Esophagus muscularis mucosa (tissue), 4 donors: ENCODE results near the gene RGS12. TPM values are rescaled to one million over a fixed set of nuclear protein-coding genes. Genes with fewer than 3 reads are reported as not detected.

ENCODE experiments used
- DNase-seq: peaks from one replicate; pipeline ENCODE4 v3.0.0-alpha.2; 2017; ENCODE audit errors: extremely low spot score
- H3K27ac ChIP-seq, 4 donors: fragments of 200-600 bp; sonication (generic); replicated peaks in 1 of 4; 1 replicate in 3 of 4; 2 replicates in 1 of 4; pipeline ENCODE4 v1.5.1; 2016 to 2019; ENCODE audit warnings: mild to moderate bottlenecking in 1 of 4
- H3K27me3 ChIP-seq, 4 donors: fragments of 200-600 bp; sonication (generic); one replicate each; pipeline versions ENCODE4 v1.5.1 to v1.6.0; 2016 to 2019
- H3K36me3 ChIP-seq, 4 donors: fragments of 200-600 bp; sonication (generic); one replicate each; pipeline ENCODE4 v1.5.1; 2016 to 2019
- H3K4me1 ChIP-seq, 4 donors: fragments of 200-600 bp; sonication (generic); one replicate each; pipeline ENCODE4 v1.5.1; 2016 to 2019
- H3K4me3 ChIP-seq, 4 donors: fragments of 200-600 bp; sonication (generic); 1 replicate in 2 of 4; 2 replicates in 2 of 4; pipeline ENCODE4 v1.5.1; 2016 to 2019; ENCODE audit warnings: mild to moderate bottlenecking in 4 of 4, moderate library complexity in 1 of 4
- H3K9me3 ChIP-seq, 4 donors: fragments of 200-600 bp; sonication (generic); 1 replicate in 3 of 4; 2 replicates in 1 of 4; pipeline ENCODE4 v1.5.1; 2016 to 2019
- EP300 ChIP-seq: sonication (generic); formaldehyde crosslinking; IDR thresholded peaks from one replicate; pipeline ENCODE4 v1.6.1; 2017; ENCODE audit warnings: antibody characterized with exemption
- POLR2A ChIP-seq: fragments of 450-650 bp; IDR thresholded peaks from one replicate; pipeline ENCODE4 v1.6.1; 2017; ENCODE audit warnings: antibody characterized with exemption, moderate library complexity, mild to moderate bottlenecking, low read depth
- POLR2AphosphoS5 ChIP-seq, 2 donors: sonication (generic); formaldehyde crosslinking; IDR thresholded peaks; one replicate each; pipeline ENCODE4 v1.6.1; 2017; ENCODE audit warnings: antibody characterized with exemption in 2 of 2
- WGBS: methylation state at CpG from one replicate; pipeline ENCODE4 v1.1.5; 2018; 5-methylcytosine and 5-hydroxymethylcytosine counted together
- intact Hi-C: fragments of 100-400 bp; cut with DNase I; formaldehyde crosslinking; loops from one replicate; pipeline ENCODE4 v1.15.1; 2023
- total RNA-seq, 4 donors: library from RNA; depleted of rRNA; stranded (reverse); fragments of >200 nt; gene quantifications; one replicate each; pipeline versions ENCODE4 v1.1.0 to v1.2.1, GENCODE V29; 2016
- TF ChIP-seq, protein P1 (sequence below), 3 experiments: fragments of 200-600 bp in 2 of 3; fragments of 450-650 bp in 1 of 3; sonication (generic) in 2 of 3; IDR thresholded peaks; one replicate each; pipeline ENCODE4 v1.5.1; 2017 to 2019; ENCODE audit warnings: antibody characterized with exemption in 3 of 3, mild to moderate bottlenecking in 2 of 3, moderate library complexity in 1 of 3

Gene RGS12
- total RNA-seq, 4 donors from 2014 or later = 16.2 to 23.0 (median 19.2) TPM

DNA sequence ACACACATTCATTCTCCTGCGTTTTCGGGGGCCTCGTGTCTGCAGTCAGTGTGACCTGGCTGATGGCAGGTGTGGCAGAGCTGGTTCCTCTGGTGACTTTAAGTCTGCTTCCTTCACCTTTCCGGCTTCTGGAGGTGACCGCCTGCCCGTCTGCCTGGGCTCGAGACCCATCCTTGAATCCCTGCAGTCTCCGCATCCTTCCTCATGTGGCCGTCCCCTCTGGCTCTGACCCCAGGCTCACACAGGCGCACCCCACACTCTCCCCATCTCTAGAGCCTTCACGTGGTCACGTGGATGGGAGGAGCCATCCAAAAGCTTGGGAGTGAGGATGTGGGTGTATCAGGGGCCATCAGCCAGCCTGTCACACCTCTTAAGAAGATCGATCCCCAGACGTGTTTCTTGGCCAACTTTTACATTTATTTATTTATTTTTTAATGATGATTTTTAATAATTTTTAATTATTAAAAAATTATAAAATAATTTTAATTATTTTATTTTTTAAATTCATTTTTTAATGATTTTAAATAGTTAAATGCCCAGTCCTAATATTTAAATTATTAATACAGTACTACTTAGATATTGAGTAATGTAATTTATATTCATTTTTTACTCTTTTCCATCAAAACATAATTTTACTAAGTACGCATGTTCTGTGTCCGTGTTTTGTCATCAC lies 20.9 kb downstream of the RGS12 start:
- Histone ChIP-seq H3K9me3 (no peaks in the 10 kb centered on the region), H3K4me3 (no peak overlapping the region), H3K4me1 (peaks cover 0 to 9% (median 4%) of the 10 kb centered on the region in 4 donors), H3K27ac (no peak overlapping the region), H3K36me3 (peaks cover 0 to 28% (median 23%) of the 10 kb centered on the region in 4 donors), H3K27me3 (no peaks in the 10 kb centered on the region)
- 90% methylated on average over 16 of the region's 16 CpGs for WGBS
- TF ChIP-seq POLR2AphosphoS5 (IDR thresholded peaks at IDR 0.05) (no peak), POLR2A (no peak)
- DNase-seq = no peak
- intact Hi-C loops = no loop called here

DNA sequence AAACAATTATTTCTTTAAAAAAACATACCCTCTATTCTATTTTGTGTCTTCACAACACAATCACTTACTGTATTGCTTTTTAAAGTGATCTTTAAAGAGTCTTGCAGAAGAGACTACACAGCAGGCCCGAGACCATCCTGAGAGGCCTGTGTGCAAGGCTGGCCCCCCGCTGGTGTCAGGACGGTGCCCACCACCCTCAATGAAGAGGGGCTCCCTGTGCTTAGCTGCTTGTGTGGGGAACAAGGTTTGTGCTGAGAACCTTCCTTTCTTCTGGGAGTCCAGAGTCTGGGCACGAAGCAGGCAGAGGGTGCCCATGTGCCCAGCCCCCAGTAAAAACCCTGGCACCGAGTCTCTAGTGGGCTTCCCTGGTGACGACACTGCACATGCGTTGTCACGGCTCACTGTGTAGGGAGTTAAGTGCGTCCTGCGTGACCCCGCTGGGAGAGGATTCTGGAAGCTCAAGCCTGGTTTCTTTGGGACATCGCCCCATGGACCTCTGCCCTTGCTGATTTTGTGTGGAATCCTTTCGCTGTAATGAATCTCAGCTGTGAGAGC lies 22.0 kb downstream of the RGS12 start:
- no peak for DNase-seq
- no peaks in the 10 kb centered on the region for H3K27me3 ChIP-seq
- intact Hi-C loops = no loop called here
- peaks cover 0 to 5% (median under 1%) of the 10 kb centered on the region in 4 donors for H3K4me1 ChIP-seq
- no peaks in the 10 kb centered on the region for H3K9me3 ChIP-seq
- no peak overlapping the region for H3K27ac ChIP-seq
- H3K4me3 ChIP-seq = no peak overlapping the region
- TF ChIP-seq EP300 = no peak
- TF ChIP-seq, protein P1, sequence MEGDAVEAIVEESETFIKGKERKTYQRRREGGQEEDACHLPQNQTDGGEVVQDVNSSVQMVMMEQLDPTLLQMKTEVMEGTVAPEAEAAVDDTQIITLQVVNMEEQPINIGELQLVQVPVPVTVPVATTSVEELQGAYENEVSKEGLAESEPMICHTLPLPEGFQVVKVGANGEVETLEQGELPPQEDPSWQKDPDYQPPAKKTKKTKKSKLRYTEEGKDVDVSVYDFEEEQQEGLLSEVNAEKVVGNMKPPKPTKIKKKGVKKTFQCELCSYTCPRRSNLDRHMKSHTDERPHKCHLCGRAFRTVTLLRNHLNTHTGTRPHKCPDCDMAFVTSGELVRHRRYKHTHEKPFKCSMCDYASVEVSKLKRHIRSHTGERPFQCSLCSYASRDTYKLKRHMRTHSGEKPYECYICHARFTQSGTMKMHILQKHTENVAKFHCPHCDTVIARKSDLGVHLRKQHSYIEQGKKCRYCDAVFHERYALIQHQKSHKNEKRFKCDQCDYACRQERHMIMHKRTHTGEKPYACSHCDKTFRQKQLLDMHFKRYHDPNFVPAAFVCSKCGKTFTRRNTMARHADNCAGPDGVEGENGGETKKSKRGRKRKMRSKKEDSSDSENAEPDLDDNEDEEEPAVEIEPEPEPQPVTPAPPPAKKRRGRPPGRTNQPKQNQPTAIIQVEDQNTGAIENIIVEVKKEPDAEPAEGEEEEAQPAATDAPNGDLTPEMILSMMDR (IDR thresholded peaks at IDR 0.05) = no peak
- TF ChIP-seq POLR2AphosphoS5 (IDR thresholded peaks at IDR 0.05) = no peak
- TF ChIP-seq POLR2A = no peak
- WGBS = 96% methylated on average over 13 of the region's 13 CpGs
- H3K36me3 ChIP-seq = peaks cover 0 to 31% (median 23%) of the 10 kb centered on the region in 4 donors

DNA sequence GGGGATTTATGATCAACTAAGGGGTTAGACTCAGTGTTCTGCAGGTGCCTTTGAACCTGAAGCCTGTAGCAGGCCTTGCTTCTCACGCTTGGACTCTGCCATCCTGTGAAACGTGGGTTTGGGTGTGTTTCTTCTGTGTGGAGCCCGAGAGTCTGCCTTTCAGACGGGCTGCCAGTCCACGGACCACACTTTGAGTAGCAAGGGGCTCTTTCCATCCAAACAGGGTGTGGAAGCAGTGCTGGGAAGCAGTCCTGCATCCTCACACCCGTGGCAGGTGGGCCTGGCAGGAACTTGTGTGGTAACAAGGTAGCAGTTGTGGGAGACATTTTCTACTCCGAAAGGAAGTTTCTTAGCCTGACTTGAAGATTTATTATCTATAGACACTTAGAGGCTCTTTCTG lies 22.7 kb downstream of the RGS12 start:
- Histone ChIP-seq H3K27me3 (no peaks in the 10 kb centered on the region), H3K4me3 (no peak overlapping the region), H3K4me1 (peaks cover 2 to 8% (median 4%) of the 10 kb centered on the region in 4 donors), H3K9me3 (no peaks in the 10 kb centered on the region), H3K36me3 (peaks cover 0 to 31% (median 23%) of the 10 kb centered on the region in 4 donors), H3K27ac (no peak overlapping the region)
- 87% methylated on average over 7 of the region's 7 CpGs for WGBS
- intact Hi-C loops = no loop called here
- TF ChIP-seq POLR2A (no peak), EP300 (no peak), POLR2AphosphoS5 (IDR thresholded peaks at IDR 0.05) (no peak)
- TF ChIP-seq, protein P1 (IDR thresholded peaks at IDR 0.05) = no peak
- no peak for DNase-seq

DNA sequence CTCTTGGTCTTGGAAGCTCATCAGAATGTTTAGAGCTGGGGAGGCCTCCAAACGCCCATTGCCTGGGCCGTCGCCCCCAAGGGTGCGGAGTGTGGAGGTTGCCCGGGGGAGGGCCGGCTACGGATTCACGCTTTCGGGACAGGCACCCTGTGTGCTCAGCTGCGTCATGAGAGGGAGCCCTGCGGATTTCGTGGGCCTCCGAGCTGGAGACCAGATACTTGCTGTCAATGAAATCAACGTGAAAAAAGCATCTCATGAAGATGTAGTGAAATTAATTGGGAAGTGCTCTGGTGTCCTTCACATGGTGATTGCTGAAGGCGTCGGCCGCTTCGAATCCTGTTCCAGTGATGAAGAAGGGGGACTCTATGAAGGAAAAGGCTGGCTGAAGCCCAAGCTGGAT lies 23.3 kb downstream of the RGS12 start:
- 95% methylated on average over 18 of the region's 18 CpGs for WGBS
- Histone ChIP-seq H3K4me3 (no peak overlapping the region), H3K27me3 (no peaks in the 10 kb centered on the region), H3K27ac (no peak overlapping the region), H3K36me3 (peaks cover 0 to 31% (median 23%) of the 10 kb centered on the region in 4 donors), H3K4me1 (peaks cover 8 to 13% (median 9%) of the 10 kb centered on the region in 4 donors), H3K9me3 (no peaks in the 10 kb centered on the region)
- DNase-seq = no peak
- TF ChIP-seq POLR2AphosphoS5 (IDR thresholded peaks at IDR 0.05) = no peak
- no peak for TF ChIP-seq EP300
- TF ChIP-seq, protein P1 (IDR thresholded peaks at IDR 0.05) = no peak
- TF ChIP-seq POLR2A = no peak
- intact Hi-C loops = no loop called here

DNA sequence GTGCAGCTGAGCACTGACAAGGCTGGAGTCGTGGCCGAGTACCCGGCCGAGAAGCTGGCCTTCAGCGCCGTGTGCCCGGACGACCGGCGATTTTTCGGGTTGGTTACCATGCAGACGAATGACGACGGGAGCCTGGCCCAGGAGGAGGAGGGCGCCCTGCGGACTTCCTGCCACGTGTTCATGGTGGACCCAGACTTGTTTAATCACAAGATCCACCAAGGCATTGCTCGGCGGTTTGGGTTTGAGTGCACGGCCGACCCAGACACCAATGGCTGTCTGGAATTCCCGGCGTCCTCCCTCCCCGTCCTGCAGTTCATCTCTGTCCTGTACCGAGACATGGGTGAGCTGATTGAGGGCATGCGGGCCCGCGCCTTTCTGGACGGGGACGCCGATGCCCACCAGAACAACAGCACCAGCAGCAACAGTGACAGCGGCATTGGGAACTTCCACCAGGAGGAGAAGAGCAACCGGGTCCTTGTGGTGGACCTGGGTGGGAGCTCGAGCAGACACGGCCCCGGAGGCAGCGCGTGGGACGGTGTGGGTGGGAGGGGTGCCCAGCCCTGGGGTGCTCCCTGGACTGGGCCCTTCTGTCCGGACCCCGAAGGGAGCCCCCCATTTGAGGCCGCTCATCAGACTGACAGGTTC lies 24.3 kb downstream of the RGS12 start:
- no peaks in the 10 kb centered on the region for H3K27me3 ChIP-seq
- H3K36me3 ChIP-seq = peaks cover 0 to 31% (median 23%) of the 10 kb centered on the region in 4 donors
- intact Hi-C loops = no loop called here
- TF ChIP-seq, protein P1 (IDR thresholded peaks at IDR 0.05) = no peak
- H3K4me1 ChIP-seq = peaks cover 13 to 23% (median 19%) of the 10 kb centered on the region in 4 donors
- H3K27ac ChIP-seq = no peak overlapping the region
- 98% methylated on average over 10 of the region's 42 CpGs for WGBS
- no peak for DNase-seq
- H3K4me3 ChIP-seq = no peak overlapping the region
- no peaks in the 10 kb centered on the region for H3K9me3 ChIP-seq
